NCI-H1092 treated with DMSO at 0.1 percent for 48 hours (cell line): ENCODE data around the gene SOX5.

Experiments
- DNase-seq: peaks from one replicate; lab custom pipeline; 2025; lab: John Stamatoyannopoulos, UW

SOX5 gene

DNA sequence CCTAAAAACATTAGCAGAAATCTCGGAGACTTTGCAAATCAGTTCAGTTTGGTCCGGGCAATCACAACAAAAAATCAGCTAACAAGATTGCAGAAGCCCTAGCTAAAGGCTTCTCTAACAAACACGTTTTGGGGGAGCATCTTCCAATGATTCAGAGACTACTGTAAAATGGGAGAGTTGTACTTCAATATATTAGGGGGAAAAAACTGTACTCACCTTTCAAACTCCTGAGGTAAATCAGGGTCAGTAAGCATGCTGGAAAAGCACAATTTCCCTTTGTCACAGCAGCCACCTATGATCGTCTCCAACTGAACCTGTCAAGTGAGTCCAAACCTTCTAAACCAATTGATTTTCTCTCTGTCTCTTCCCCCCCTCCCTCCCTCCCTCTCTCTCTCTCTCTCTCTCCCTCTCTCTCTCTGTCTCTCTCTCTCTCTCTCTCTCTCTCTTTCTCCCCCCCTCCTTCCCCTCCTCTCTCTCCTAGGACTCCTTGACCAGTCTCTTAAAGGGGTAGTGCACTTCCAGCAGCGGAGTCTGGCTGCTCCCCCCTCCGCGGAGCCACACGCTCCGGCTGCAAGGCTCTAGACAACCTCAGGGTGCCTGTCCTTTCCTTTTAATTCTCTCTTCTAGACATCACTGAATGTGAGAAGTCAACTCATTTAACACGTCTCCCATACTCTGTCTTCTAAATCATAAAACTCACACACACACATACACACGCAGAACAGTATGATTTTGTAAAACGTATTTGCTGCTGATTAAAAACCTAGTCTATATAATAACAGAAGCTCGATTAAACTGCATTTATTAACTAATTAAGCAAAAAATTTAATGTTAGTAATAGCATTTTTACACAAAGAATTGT is at the start of gene SOX5:
SOX5 (minus strand) TSS at position 323 of the 862 bp plus-strand sequence; CDS start at position 254, 69 bp downstream.
- DNase-seq, result peak; percentile 72

DNA sequence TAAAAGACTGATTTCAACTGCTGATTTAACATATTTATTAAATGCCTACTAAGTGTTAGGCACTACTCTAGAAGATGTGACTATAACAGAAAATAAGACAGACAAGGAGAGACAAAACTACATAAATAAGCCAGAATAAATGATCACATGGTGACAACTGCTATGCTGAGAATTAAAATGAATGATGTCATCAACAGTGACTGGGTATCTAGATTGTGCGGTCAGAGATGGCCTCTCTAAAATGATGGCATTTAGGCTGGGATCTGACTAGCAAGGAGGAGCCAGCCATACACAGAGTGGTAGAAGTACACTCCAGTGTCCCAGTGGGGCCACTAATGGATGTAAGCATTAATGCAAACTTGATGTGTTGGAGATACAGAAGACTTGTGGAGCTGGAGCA is 37.6 kb upstream of the SOX5 start:
- DNase-seq, result no peak

DNA sequence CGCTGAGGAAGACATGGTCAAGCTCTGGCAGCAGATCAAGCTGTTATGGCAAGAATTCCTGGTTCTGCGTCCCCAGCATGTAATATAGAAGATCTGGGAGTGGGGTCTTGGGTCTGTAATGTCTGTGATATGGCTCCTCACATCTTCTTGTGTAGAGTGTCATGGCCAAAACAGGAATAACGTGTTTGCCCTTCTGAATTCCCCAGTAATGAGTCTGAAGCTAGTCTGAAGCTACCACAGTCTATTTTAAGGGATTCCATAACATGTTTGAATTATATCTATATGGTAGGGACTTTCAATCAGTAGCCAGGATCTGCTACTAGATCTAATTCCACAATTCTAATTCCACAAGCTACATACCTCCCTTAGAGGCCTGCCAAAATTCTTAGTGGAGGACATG is 31.4 kb upstream of the SOX5 start:
- no peak for DNase-seq

DNA sequence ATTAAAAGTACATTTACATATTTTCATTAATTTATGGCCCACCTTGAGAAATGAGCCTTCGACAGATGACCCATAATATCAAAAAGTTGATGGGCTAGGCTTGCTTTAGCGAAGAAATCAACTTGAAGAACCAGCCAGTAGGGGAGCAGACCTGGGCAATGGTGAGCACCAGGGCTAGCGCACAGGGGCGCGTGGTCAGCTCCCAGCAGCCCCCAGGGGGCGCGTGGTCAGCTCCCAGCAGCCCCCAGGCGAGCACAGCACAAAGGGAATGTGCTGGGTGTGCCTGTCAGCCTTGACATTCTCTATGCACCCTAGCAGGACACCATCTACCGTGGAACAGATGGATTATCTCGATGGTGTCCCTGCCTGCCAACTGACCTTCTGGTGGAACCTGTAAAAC is 15.3 kb upstream of the SOX5 start:
- DNase-seq, result no peak

DNA sequence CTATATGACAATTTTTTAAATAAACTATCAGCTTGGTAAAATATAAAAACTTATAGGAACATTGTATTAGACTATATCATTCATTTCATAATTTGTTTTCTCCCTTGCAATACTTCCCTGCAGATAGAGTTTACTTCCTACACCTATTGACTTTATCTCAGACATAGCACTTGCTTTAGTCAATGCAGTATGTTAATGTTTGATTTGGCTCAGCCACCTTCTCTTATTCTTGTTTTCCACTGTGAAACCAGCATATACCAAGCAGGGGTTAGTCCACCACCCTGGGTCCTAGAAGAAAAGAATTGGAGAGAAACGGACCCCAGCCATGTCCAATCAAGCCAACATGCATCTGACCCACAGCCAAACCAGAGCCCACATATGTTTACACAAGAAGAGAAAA is 10.4 kb upstream of the SOX5 start:
- DNase-seq, result no peak

DNA sequence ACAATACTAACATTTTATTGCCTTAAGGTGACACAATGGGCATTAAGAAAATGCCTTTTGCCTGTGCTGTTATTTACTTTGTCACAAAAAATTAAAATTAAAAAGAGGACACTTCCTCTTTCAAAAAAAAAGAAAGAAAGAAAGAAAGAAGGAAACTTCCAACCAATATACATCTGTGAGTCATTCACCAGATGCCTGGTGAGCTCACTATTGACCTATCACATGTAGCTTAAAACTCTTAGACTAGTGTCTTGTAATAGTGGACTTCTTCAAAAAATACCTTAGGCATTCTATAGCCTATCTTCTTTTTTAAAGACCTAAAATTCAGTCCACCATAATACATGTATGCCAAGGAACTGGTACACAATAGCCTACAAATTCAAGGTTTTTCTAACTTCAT is 4.9 kb upstream of the SOX5 start:
- no peak for DNase-seq

DNA sequence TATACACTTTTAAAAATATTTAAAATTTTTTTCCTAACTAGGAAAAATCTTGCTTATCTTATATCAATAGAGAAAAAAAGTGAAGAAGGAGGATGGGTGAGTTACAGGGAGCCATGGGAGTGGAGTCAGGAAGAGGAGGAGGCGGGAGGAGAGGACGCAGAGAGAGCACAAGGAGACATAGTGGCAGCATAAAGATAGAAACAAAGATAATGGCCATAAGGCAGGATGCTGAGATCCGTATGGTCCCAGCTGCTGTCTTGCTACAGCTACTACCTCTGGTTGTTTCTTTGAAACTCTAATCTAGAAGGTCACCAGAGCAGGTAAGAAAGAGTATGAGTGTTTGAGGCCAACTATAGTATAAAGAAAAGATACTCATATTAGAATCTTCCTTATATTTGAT is 2.6 kb upstream of the SOX5 start:
- DNase-seq, result no peak

DNA sequence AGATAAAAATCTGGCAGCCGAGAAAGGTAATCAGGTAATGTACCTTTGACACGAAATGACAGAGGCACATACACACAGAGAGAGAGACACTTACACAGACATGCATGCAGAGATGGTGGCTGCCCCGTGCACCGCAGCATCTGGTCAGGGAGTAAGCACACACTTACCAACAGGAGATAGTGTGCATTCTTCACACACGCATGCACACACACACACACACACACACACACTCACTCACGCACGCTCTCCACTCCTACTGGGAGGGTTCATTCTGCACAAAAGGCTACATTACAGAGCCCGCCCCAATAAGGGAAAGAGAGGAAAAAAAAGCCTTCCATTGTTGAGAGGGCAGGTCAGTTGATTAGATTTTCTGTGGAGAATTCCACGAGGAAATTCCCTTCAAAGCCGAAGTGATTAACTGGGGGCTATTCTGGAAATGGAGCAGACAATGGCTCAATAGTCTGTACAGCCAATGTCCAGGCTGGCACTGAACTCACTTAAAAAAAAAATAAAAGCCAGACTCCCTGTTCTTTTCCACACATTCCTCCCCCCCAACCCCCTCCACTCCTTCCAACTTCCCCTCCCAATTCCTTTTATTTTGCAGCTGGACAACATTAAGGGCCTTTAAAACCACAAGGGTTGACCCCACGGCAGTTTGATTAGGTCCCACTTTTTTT is 1.4 kb upstream of the SOX5 start:
- DNase-seq, result peak; percentile 60

DNA sequence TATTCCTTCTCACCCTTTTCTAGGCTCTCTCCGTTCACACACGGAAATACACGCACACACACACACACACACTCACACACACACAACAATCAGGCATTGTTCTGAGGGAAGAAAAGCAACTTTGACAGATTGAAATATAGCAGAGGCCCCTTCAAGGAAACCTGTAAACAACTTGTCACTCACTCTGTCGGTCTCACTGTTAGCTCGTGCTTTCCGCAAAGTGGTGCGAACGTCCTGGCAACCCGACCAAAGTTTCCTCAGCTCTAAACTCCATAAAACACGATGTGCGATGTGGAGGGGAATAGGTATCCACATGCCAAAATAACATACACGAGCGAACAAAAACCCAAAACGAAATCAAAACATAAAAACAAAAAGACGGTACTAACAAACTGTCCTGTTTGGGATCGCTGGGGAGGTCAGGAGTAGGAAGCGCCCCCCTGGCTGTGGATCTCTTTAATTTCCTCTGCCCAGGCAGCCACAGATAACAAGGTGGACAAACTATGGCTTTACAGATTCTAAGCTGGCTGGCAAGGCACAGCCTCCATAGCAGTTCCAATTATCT is 822 bp upstream of the SOX5 start:
- DNase-seq, result peak; percentile 60

DNA sequence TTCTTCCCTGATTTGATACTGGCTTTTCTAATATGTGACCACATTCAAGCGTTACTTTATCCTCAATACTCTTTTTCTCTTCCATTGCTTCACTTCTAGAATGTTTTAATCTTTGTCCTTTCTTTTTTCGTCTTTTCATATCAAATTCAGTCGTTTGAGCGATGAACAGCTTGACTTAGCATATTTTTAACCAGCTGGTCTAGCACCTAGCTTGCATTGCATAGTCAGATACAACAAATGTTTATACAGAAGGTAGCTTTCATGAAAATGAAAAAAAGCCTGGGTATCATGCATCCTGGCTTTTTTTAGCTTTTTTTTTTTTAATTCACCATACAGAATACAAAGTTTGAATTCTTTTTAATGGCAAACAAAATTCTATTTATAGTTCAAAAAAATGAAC is 1.2 kb downstream of the SOX5 start:
- DNase-seq, result no peak

DNA sequence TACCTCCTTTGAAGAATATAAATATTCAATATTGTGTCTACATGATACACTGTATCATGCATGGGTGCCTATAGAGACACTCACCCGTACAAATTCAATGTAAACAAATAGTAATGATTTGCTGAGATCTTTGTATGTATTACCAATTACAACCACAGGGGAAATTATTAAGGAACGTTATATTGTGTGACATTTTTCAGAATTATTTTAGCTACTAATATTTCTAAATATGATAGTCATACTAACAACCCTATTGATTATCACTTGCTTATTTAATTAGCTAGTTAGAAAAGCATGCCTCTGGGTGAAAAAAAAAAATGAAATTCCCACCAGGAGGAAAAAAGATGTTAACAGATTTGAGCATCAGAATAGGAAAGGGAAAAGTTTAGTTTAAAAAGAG is 2.1 kb downstream of the SOX5 start:
- no peak for DNase-seq

DNA sequence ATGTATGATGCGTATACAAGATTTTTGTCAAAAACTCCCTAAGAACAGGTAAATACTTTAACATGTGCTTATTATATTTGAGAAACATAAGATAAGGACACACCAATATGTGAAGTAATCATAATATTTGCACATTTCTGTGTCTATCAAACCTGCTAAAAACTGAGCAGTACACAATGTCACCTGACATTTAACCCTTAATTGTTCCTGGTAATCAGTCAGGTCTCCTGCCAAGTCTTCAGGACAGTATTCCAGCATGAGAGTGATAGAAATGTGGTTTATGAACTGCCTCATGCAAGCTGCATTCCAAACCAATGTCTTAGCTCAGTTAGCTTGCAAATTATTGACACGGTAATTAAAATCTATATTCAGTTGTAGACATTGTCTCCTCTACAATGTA is 4.2 kb downstream of the SOX5 start:
- DNase-seq, result no peak

DNA sequence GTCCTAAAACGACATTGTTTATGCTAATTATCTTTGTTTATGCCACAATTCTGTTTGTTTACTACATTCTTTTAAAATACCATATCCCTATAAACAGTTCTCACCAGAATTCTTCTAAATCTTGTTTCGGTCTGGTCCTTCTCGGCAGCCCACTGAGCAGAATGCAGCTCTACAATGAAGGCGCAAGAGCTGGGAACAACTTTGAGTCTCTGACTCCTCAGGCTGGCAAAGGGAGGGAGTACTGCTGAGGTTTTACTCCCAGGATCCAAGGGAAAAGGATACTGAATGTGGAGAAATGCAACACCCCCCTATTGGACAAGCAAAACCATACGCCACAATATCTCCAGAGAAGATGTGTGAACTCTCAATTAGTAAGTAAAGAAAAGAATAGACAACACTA is 5.4 kb downstream of the SOX5 start:
- DNase-seq, result no peak

DNA sequence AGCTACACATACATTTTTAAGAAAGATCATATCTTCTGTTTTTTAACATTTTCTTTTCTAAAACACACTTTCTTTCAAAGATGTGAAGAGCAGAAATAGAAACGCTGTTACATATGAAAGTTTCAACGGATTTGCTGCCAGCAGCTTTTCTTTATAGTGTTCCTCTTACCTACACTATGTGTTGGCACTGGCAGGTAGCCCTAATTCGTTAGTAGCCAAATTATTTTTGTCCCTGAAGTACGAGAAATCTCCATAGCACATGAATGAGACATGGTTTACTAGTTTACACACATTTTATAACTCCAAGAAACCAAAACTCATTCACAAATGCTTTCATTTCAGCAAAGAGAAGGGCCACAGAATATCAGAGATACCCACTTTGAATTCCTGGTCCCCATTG is 6.6 kb downstream of the SOX5 start:
- DNase-seq, result no peak

DNA sequence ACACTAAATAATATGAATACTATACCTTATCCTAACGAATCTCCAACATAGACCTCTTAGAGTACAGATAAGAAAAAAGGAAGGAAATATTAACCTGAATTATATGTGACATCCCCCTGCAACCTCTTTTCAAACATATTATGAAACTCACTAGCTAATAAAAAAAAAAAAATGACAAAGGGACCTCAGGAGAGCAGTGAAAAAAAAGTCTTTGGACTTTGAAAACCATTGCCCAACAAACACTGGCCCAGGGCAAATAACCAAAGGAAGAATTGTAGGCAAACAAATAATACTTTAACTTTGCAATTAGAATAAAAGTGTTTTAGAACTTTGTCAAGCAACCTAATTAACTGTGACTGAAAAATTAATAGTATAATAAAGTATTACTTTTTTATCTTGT is 7.7 kb downstream of the SOX5 start:
- DNase-seq, result no peak

DNA sequence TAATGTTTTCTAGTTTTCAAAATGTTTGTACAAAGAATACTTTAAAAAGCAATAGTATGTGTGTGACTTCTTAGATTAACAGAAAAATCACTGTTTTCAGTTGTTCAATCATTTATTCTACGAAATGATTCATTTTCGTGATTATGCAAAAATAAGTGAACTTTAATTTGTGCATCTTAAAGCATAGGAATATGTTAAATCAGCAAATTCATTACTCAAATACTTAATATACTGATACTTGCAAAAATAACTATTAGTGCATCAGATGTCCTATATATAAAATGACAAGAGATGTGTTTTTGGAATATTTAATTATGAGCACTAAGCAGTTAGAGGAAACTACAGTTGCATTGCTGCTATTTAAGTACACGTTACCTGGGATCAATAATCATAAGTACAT is 11.0 kb downstream of the SOX5 start:
- DNase-seq, result no peak

DNA sequence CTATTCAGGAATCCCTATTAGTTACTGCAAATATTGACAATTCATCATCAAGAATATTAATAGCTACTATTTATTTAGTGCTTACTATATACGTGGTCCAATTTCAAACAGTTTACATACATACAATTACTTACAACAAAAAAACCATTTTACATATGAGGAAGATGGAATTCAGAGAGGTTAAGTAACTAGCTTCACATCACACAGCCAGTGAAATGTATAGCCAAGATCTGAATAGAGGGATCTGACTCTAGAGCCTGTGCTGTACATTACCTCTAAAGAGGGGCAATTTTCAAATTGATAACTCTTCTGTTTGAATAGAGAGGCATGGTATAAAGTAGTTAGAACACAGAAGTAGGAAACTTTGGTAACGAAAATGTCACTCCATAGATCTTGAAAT is 18.3 kb downstream of the SOX5 start:
- DNase-seq, result no peak

DNA sequence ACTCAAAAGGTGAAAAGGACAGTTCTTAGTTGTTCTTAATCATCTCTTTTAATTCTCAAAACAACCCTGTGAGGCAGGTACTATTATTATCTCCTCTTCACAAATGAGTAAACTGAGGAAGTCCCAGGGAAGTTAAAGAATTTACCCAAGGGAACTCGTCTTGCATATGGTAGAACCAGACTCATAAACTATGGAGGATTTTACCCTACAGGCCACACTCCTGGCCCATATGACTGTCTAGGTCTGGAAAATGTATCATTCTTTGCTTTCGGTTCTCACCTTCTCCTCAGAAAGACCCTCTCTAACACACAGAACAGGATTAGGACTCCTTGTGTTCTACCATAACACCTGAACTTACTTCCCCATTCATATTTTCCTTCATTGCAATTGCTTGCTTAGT is 18.9 kb downstream of the SOX5 start:
- DNase-seq, result no peak

DNA sequence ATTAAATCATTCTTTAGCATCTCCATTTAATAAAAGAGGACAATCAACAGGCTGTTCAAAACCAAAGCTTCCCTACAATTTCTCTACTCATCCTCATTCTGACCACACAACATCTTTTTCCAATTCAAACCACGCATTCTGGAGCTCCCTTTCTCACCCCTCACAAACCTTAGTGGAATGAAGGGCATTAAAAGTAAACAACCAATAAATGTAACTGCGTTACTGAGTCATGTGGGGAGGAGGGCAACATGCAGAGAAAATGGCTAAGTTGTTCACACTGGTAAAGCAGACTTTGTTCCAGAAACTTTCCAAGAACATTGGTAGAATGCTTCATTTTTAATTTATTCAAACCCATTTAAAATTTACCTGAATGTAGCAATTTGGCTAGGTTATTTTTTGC is 19.6 kb downstream of the SOX5 start:
- DNase-seq, result no peak

DNA sequence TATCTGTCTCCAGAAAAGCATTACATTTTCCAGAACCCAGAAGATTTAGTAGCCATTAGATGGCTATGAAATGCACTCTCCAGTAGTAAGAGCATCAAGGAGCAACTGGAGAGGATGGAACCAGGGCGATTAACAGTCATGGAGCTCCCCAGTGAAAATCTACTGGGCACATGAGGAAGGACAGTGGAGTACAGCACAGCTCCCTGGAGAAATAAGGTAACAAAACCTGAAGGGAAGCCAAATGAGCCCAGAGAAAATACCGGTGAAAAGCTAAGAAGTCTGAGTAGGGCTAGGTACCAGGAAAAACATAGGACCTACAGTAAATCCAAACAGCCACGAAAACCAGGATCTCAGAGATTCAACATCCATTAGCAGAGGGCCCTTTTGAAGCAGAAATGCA is 21.6 kb downstream of the SOX5 start:
- DNase-seq, result no peak

DNA sequence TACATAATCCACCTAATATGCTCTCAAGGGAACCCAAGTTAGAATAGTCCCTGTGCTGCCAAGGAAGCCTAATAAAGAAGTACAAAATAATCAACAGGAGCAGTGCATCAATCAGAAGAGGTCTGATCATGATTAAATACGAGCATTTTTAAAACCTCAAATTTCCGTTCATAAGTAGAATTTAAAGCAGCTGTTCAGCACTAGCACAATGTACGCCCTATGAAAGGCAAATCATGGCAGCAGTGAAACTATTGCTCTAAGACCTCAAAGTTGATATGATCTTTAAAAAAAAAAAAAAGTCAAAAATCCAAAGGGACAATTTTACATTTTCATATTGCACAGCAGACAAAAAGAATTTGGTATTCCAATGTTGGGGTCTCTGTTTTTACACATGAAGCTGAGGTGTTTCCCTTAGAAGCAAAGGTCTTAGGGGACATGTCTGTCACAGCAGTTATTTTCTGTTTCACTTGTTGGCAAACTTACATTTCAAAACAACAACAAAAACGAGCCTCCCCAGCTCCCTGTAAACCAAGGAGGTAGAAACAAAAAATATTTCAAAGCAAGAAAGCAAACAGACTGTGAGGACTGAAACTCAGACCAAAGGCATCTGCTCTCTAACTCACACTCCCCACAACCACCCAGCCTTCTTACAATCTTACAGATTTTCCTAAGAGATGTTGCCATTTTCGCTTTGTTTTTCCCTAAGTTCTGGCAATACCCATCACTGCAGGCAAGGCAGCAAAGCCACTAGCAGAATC is 28.2 kb downstream of the SOX5 start:
- no peak for DNase-seq

DNA sequence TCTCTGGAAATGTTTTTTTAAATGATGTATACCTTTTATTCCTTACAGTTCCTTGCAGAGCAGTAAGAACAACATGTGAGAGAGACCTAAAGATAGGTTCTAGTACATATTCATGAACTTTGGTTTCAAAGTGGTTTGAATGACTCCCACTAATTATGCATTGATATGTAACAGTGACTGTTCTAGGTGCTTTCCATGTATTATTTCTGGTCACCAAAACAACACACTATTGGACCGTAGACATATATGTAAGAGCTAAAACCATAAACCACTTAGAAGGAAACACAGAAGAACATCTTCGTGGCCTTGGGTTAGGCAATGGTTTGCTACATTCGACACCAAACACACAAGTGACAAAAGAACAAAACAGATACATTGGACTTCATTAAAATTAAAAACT is 37.9 kb downstream of the SOX5 start:
- DNase-seq, result no peak

DNA sequence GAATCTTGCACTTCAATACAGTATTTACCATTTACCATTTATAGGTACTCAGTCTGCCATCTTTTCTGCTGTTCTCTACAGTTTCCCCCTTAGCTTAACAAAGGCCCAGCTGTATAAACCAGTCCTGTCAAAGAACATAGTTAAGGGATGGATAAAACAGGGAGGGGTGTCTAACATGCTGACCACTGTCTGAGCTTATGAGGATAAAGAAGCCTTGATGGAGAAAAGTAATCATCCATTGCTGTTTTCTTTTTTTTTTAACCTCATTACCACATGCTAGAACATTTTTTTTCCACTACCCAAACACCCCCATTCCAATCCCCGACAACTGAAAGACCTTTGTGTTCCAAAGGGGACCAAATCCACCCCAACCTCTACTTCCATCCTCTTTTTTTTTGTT is 39.9 kb downstream of the SOX5 start:
- no peak for DNase-seq
